ENCODE measurements around the gene ABCC1.

DNA sequence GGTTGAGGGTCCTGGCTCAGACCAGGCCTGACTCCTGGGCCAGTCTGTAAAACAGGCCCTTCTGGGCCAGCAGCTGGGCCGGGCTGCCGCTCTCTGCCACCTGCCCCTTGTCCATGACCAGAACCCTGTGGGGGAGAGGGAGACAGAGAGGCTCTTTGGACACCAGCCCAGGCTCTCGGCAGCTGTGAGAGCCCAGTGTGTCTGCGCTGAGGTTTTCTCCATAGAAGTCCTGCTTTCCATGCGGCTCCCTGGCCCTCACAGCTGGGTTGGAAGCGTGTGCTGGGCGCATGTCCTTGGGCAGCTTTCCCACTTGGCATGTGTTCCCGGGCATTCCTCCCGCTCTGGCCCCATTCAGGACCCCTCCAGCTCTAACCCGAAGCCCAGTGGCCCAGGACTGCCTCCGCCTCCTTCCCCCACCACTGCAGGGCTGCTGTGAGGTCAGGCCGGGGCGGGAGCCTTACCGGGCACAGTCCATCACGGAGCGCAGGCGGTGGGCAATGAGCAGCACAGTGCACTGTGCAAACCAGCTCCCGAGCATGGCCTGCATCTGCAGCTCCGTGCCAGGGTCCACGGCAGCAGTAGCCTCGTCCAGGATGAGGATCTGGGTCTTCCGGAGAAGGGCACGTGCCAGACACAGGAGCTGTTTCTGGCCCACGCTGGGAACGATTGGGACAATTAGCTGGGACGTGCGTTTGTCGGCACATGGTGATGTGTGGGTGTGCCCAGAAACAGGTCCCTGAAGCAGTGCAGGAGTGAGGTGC, 200.9 kb downstream of the ABCC1 start:
- TF ChIP-seq, protein P1, sequence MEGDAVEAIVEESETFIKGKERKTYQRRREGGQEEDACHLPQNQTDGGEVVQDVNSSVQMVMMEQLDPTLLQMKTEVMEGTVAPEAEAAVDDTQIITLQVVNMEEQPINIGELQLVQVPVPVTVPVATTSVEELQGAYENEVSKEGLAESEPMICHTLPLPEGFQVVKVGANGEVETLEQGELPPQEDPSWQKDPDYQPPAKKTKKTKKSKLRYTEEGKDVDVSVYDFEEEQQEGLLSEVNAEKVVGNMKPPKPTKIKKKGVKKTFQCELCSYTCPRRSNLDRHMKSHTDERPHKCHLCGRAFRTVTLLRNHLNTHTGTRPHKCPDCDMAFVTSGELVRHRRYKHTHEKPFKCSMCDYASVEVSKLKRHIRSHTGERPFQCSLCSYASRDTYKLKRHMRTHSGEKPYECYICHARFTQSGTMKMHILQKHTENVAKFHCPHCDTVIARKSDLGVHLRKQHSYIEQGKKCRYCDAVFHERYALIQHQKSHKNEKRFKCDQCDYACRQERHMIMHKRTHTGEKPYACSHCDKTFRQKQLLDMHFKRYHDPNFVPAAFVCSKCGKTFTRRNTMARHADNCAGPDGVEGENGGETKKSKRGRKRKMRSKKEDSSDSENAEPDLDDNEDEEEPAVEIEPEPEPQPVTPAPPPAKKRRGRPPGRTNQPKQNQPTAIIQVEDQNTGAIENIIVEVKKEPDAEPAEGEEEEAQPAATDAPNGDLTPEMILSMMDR (IDR thresholded peaks at IDR 0.05; ENCODE audit: low read depth, low read length, poor library complexity, severe bottlenecking) = no peak
- no peak for TF ChIP-seq EZH2phosphoT487 (IDR thresholded peaks at IDR 0.05; ENCODE audit: borderline replicate concordance, low read length)

All from DOHH2 (cell line).